Upper lobe of left lung (tissue), 6 donors: ENCODE measurements around the gene LSM12. TPM values are rescaled to one million over a fixed set of nuclear protein-coding genes. Genes with fewer than 3 reads are reported as not detected.
A peak's percentile ranks its signal among the peaks of the same experiment; 100 is the strongest.

Experiments used
- ATAC-seq, 2 donors: fragments of 200-7000 bp; cut with Tn5 transposase; one replicate each; pipeline ENCODE4 v1.9.1; 2022; ENCODE audit warnings: mild to moderate bottlenecking in 2 of 2, moderate library complexity in 2 of 2; ENCODE audit not compliant: low FRiP score in 2 of 2
- DNase-seq, 2 donors: peaks; one replicate each; pipeline ENCODE4 v3.0.0-alpha.2; 2019 to 2020
- H3K27ac ChIP-seq, 4 donors: fragments of 200-600 bp; sonication (generic); one replicate each; pipeline ENCODE4 v1.5.1; 2016 to 2019
- H3K27me3 ChIP-seq, 4 donors: fragments of 200-600 bp; sonication (generic); one replicate each; pipeline ENCODE4 v1.5.1; 2017 to 2019
- H3K36me3 ChIP-seq, 4 donors: fragments of 200-600 bp; sonication (generic); one replicate each; pipeline ENCODE4 v1.5.1; 2016 to 2019
- H3K4me1 ChIP-seq, 4 donors: fragments of 200-600 bp; sonication (generic); one replicate each; pipeline ENCODE4 v1.5.1; 2018 to 2019
- H3K4me3 ChIP-seq, 4 donors: fragments of 200-600 bp; sonication (generic); one replicate each; pipeline ENCODE4 v1.5.1; 2017 to 2019; ENCODE audit warnings: mild to moderate bottlenecking in 2 of 4, moderate library complexity in 1 of 4
- H3K9me3 ChIP-seq, 4 donors: fragments of 200-600 bp; sonication (generic); one replicate each; pipeline ENCODE4 v1.5.1; 2018 to 2019
- CTCF ChIP-seq, 6 experiments: fragments of 450-650 bp in 4 of 6; fragments of 200-600 bp in 2 of 6; sonication (generic) in 2 of 6; IDR thresholded peaks; one replicate each; pipeline ENCODE4 v1.5.1; 2016 to 2019; ENCODE audit warnings: antibody characterized with exemption in 6 of 6
- EP300 ChIP-seq, 4 donors: sonication (generic); formaldehyde crosslinking; IDR thresholded peaks; one replicate each; pipeline ENCODE4 v1.5.1; 2017; ENCODE audit warnings: antibody characterized with exemption in 4 of 4, control low read depth in 2 of 4
- POLR2A ChIP-seq, 4 donors: fragments of 450-650 bp; IDR thresholded peaks; one replicate each; pipeline ENCODE4 v1.5.1; 2016 to 2017; ENCODE audit warnings: antibody characterized with exemption in 4 of 4, mild to moderate bottlenecking in 2 of 4
- POLR2AphosphoS5 ChIP-seq, 2 donors: sonication (generic); formaldehyde crosslinking; IDR thresholded peaks; one replicate each; pipeline ENCODE4 v1.5.1; 2017; ENCODE audit warnings: antibody characterized with exemption in 2 of 2
- WGBS, 2 donors: methylation state at CpG; one replicate each; pipeline ENCODE4 v1.1.5; 2017 to 2018; 5-methylcytosine and 5-hydroxymethylcytosine counted together
- total RNA-seq, 6 donors: library from RNA; depleted of rRNA in 4 of 6; stranded (reverse); fragments of >200 nt in 4 of 6; gene quantifications; one replicate each; pipeline versions ENCODE4 v1.1.0 to v1.2.1, GENCODE V29; 2016 to 2021
- donor health status: DM: no; HTN: no; CAD: no; lungs with moderate emphysema.
- donor health status: DM: no; HTN: yes; CAD: no; lungs with severe emphysema.

Gene LSM12
- 10 to 100 TPM; 14.8 to 38.3 (median 33.6) TPM for total RNA-seq

GRCh38 chr17:44066204-44066930 lies at the start of gene LSM12:
LSM12 (minus strand) TSS chr17:44066671; CDS start chr17:44066587, 84 bp downstream.
- Histone ChIP-seq H3K9me3 (no peaks in the 10 kb centered on the region), H3K36me3 (peaks cover 4 to 28% (median 13%) of the 10 kb centered on the region in 4 donors), H3K27me3 (no peaks in the 10 kb centered on the region), H3K4me1 (peaks cover 22 to 39% (median 30%) of the 10 kb centered on the region in 4 donors), H3K4me3 (peak within 1 kb of the TSS; percentile 55 to 91 (median 81)), H3K27ac (peak within 1 kb of the TSS; percentile 94 to 99 (median 96))
- peak; percentile 90 to 92 for ATAC-seq
- DNase-seq: peak; percentile 86 to 100
- TF ChIP-seq EP300 (IDR thresholded peaks at IDR 0.05) (no peak), CTCF (IDR thresholded peaks at IDR 0.05) (peak in 2 of 6 experiments; percentile 7 to 8), POLR2A (IDR thresholded peaks at IDR 0.05) (peak in 3 of 4 donors; percentile 68 to 91 (median 75)), POLR2AphosphoS5 (IDR thresholded peaks at IDR 0.05) (peak in 1 of 2 donors; percentile 46)
- 0 to 1% methylated on average over 22 to 50 of the region's 65 CpGs for WGBS, 2 donors

- Histone ChIP-seq H3K4me1 (peaks cover 34 to 49% (median 36%) of the 10 kb centered on the region in 4 donors), H3K27me3 (no peaks in the 10 kb centered on the region), H3K9me3 (no peaks in the 10 kb centered on the region), H3K27ac (peak overlapping the region in 2 of 4 donors; percentile 7 to 29), H3K4me3 (no peak overlapping the region), H3K36me3 (peaks cover 0 to 33% (median 16%) of the 10 kb centered on the region in 4 donors)
- WGBS, 2 donors: 55 to 57% methylated on average over 10 to 11 of the region's 11 CpGs
- TF ChIP-seq CTCF (IDR thresholded peaks at IDR 0.05) (peak; percentile 57 to 72 (median 67)), POLR2A (IDR thresholded peaks at IDR 0.05) (no peak)
- ATAC-seq (no peak), DNase-seq (no peak)
Measured at GRCh38 chr17:44115585-44116415, 49.3 kb upstream of the LSM12 start.

- Histone ChIP-seq H3K9me3 (no peaks in the 10 kb centered on the region), H3K4me1 (peaks cover 40 to 55% (median 48%) of the 10 kb centered on the region in 4 donors), H3K27me3 (no peaks in the 10 kb centered on the region), H3K36me3 (peaks cover 0 to 33% (median 16%) of the 10 kb centered on the region in 4 donors), H3K4me3 (no peak overlapping the region), H3K27ac (peak overlapping the region in 2 of 4 donors; percentile 29 to 40)
- ATAC-seq (no peak), DNase-seq (no peak)
- TF ChIP-seq CTCF (IDR thresholded peaks at IDR 0.05) (no peak), EP300 (IDR thresholded peaks at IDR 0.05) (no peak), POLR2A (IDR thresholded peaks at IDR 0.05) (no peak), POLR2AphosphoS5 (IDR thresholded peaks at IDR 0.05) (no peak)
- WGBS, 2 donors: 91% methylated on average over 8 to 9 of the region's 9 CpGs
Measured at GRCh38 chr17:44113868-44114840, 47.7 kb upstream of the LSM12 start.

GRCh38 chr17:44113382-44113781 lies 46.9 kb upstream of the LSM12 start:
- WGBS, 2 donors: 80 to 85% methylated on average over 1 of the region's 1 CpG

More at GRCh38 chr17:44113382-44113781, 46.9 kb upstream of the LSM12 start:
- H3K4me3 ChIP-seq: no peak overlapping the region
- H3K4me1 ChIP-seq: peaks cover 39 to 53% (median 52%) of the 10 kb centered on the region in 4 donors
- DNase-seq: no peak
- peaks cover 0 to 33% (median 16%) of the 10 kb centered on the region in 4 donors for H3K36me3 ChIP-seq
- no peak for TF ChIP-seq EP300 (IDR thresholded peaks at IDR 0.05)
- no peak for TF ChIP-seq POLR2AphosphoS5 (IDR thresholded peaks at IDR 0.05)
- TF ChIP-seq CTCF (IDR thresholded peaks at IDR 0.05): no peak
- TF ChIP-seq POLR2A (IDR thresholded peaks at IDR 0.05): no peak
- H3K9me3 ChIP-seq: no peaks in the 10 kb centered on the region
- H3K27ac ChIP-seq: peak overlapping the region in 2 of 4 donors; percentile 29 to 89
- ATAC-seq: no peak
- no peaks in the 10 kb centered on the region for H3K27me3 ChIP-seq
